ENCODE results near the gene OTOR.

OTOR gene

DNA sequence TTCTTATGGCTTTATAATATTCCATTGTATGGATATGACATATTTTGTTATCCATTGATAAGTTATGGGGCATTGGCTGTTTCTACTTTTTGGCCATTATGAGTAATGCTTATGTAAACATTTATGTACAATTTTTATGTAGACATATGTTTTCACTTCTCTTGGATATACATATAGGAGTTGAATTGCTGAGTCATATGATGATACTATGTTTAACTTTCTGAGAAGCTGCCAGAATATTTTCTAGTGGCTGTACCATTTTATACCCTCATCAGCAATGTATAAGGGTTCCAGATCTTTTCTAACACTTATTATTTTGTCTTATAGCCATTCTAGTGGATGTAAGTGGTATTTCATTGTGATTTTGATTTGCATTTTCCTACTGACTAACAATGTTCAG lies 23.1 kb downstream of the OTOR start:
- TF ChIP-seq FOXP2 (optimal IDR thresholded peaks at IDR 0.05; ENCODE audit: borderline replicate concordance, extremely low read depth, extremely low read length, insufficient read depth) (no peak), SIN3A (IDR thresholded peaks at IDR 0.05; ENCODE audit: borderline replicate concordance, insufficient read depth, low read length) (no peak), REST (IDR thresholded peaks at IDR 0.05; ENCODE audit: insufficient read depth in 1 of 2, low read depth in 2 of 2, low read length in 2 of 2) (no peak), POLR2AphosphoS5 (IDR thresholded peaks at IDR 0.05; ENCODE audit: low read depth, low read length) (no peak), TAF1 (IDR thresholded peaks at IDR 0.05; ENCODE audit: borderline replicate concordance, insufficient read depth, low read length) (no peak)

DNA sequence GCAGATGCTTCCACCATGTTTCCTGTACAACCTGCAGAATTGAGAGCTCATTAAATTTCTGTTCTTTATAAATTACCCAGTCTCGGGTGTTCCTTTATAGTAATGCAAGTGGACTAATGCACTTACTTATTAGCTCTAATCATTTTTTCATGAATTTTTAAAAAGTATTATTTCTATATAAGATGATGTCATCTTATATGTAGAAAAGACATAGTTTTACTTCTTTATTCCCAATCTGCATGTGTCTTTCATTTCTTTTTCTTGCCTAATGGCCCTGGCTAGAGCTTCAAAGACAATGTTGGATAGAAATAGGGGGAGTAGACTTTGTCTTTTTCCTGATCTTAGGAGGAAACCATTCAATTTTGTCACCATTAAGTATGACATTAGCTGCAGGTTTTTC lies 27.8 kb downstream of the OTOR start:
- TF ChIP-seq REST (IDR thresholded peaks at IDR 0.05; ENCODE audit: insufficient read depth in 1 of 2, low read depth in 2 of 2, low read length in 2 of 2) (no peak), SIN3A (IDR thresholded peaks at IDR 0.05; ENCODE audit: borderline replicate concordance, insufficient read depth, low read length) (no peak), TAF1 (IDR thresholded peaks at IDR 0.05; ENCODE audit: borderline replicate concordance, insufficient read depth, low read length) (no peak), FOXP2 (optimal IDR thresholded peaks at IDR 0.05; ENCODE audit: borderline replicate concordance, extremely low read depth, extremely low read length, insufficient read depth) (no peak), POLR2AphosphoS5 (IDR thresholded peaks at IDR 0.05; ENCODE audit: low read depth, low read length) (no peak)

GRCh38 chr20:16777126-16777525 lies 29.0 kb downstream of the OTOR start:
- TF ChIP-seq FOXP2 (optimal IDR thresholded peaks at IDR 0.05; ENCODE audit: borderline replicate concordance, extremely low read depth, extremely low read length, insufficient read depth) = no peak
- TF ChIP-seq REST (IDR thresholded peaks at IDR 0.05; ENCODE audit: insufficient read depth in 1 of 2, low read depth in 2 of 2, low read length in 2 of 2) = no peak

- no peak for TF ChIP-seq SIN3A (IDR thresholded peaks at IDR 0.05; ENCODE audit: borderline replicate concordance, insufficient read depth, low read length)
- no peak for TF ChIP-seq REST (IDR thresholded peaks at IDR 0.05; ENCODE audit: insufficient read depth in 1 of 2, low read depth in 2 of 2, low read length in 2 of 2)
Observed at GRCh38 chr20:16778159-16778558, 30.0 kb downstream of the OTOR start.

GRCh38 chr20:16781496-16781895 lies 33.3 kb downstream of the OTOR start:
- TF ChIP-seq FOXP2 (optimal IDR thresholded peaks at IDR 0.05; ENCODE audit: borderline replicate concordance, extremely low read depth, extremely low read length, insufficient read depth) = no peak
- TF ChIP-seq TAF1 (IDR thresholded peaks at IDR 0.05; ENCODE audit: borderline replicate concordance, insufficient read depth, low read length) = no peak
- no peak for TF ChIP-seq SIN3A (IDR thresholded peaks at IDR 0.05; ENCODE audit: borderline replicate concordance, insufficient read depth, low read length)
- no peak for TF ChIP-seq REST (IDR thresholded peaks at IDR 0.05; ENCODE audit: insufficient read depth in 1 of 2, low read depth in 2 of 2, low read length in 2 of 2)
- TF ChIP-seq POLR2AphosphoS5 (IDR thresholded peaks at IDR 0.05; ENCODE audit: low read depth, low read length) = no peak
